ENCODE data around the gene DDX10.

The DDX10 gene

DNA sequence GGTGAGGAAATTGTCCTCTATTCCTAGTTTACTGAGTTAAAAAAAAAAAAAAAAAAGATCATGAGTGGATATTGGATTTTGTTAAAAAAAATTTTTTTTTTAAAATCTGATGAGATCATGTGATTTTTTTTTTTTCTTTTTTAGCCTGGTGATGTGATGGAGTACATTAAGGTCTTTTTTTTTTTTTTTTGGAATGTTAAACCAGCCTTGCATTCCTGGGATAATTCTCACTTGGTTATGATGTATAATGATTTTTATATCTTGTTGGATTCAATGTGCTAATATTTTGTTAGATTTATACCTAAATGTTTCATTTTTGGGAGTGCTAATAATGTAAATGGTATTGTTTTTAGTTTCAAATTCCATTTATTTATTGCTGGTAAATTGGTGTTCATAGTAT, 43.3 kb downstream of the DDX10 start:
- TF ChIP-seq FOXM1 (IDR thresholded peaks at IDR 0.05; ENCODE audit: borderline replicate concordance, low read depth) = no peak
- no peak for TF ChIP-seq EP300 (IDR thresholded peaks at IDR 0.05; ENCODE audit: borderline replicate concordance)
- TF ChIP-seq, protein P1, sequence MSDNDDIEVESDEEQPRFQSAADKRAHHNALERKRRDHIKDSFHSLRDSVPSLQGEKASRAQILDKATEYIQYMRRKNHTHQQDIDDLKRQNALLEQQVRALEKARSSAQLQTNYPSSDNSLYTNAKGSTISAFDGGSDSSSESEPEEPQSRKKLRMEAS (IDR thresholded peaks at IDR 0.05) = no peak
- TF ChIP-seq CREB1 (IDR thresholded peaks at IDR 0.05; ENCODE audit: low read depth) = no peak
- TF ChIP-seq CEBPB (IDR thresholded peaks at IDR 0.05) = no peak
- no peak for TF ChIP-seq TEAD4 (IDR thresholded peaks at IDR 0.05)
- no peak for TF ChIP-seq TCF12 (IDR thresholded peaks at IDR 0.05; ENCODE audit: low read depth)
- no peak for TF ChIP-seq EGR1 (IDR thresholded peaks at IDR 0.05)
- no peak for TF ChIP-seq YY1 (IDR thresholded peaks at IDR 0.05; ENCODE audit: low read depth)
- no peak for TF ChIP-seq ZBTB7A (IDR thresholded peaks at IDR 0.05; ENCODE audit: low read depth)

DNA sequence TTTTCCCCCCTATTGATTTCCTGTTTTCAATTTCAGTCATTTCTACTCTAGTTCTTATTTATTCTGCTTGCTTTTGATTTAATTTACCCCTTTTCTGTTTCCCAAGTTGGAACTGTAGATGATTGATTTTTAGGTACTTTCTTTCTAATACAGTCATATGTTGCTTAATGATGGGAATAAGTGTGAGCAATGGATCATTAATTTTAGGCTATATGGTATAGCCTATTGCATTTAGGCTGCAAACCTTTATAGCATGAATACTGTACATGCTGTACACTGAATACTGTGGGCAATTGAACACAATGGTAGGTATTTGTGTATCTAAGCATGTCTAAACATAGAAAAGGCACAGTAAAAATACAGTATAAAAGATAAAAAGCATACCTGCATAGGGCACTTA, 44.9 kb downstream of the DDX10 start:
- TF ChIP-seq NFIC (IDR thresholded peaks at IDR 0.05) (no peak), ZBTB7A (IDR thresholded peaks at IDR 0.05; ENCODE audit: low read depth) (no peak), FOXM1 (IDR thresholded peaks at IDR 0.05; ENCODE audit: borderline replicate concordance, low read depth) (no peak), EP300 (IDR thresholded peaks at IDR 0.05; ENCODE audit: borderline replicate concordance) (no peak), RAD21 (IDR thresholded peaks at IDR 0.05; ENCODE audit: low read depth) (no peak), TAF1 (IDR thresholded peaks at IDR 0.05; ENCODE audit: low read depth) (no peak)
- TF ChIP-seq, protein P1 (IDR thresholded peaks at IDR 0.05) = no peak

DNA sequence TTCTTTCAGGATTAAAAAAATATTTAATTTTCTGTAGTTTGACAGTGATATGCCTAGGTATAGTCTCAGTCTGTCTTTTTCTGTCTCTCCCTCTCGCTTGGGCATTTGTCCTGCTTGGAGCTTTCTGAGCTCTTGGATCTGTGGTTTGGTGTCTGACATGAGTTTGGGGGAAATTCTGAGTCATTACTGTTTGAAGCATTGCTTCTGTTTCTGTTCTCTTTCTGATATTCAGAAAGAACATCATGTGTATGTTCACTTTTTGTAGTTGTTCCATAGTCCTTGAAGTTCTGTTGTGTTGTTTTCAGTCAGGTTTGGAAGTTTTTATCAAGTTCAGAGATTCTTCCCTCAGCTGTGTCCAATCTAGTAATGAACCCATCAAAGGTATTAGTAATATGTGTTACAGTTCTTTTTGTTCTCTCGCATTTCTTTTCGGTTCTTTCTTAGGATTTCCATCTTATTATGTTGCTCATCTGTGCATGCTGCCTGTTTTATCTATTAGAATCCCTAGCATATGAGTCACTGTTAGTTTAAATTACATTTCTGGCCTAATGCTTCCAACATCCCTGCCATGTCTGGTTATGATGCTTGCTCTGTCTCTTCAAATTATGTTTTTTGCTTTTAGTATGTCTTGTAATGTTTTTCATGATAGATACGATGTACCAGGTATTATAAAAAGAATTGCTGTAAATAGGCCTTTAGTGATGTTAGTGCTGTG, 48.4 kb downstream of the DDX10 start:
- no peak for TF ChIP-seq CEBPB (IDR thresholded peaks at IDR 0.05)
- no peak for TF ChIP-seq TCF12 (IDR thresholded peaks at IDR 0.05; ENCODE audit: low read depth)
- TF ChIP-seq YY1 (IDR thresholded peaks at IDR 0.05; ENCODE audit: low read depth) = no peak
- TF ChIP-seq, protein P1 (IDR thresholded peaks at IDR 0.05) = no peak
- no peak for TF ChIP-seq CREB1 (IDR thresholded peaks at IDR 0.05; ENCODE audit: low read depth)
- TF ChIP-seq EGR1 (IDR thresholded peaks at IDR 0.05) = no peak
- TF ChIP-seq EP300 (IDR thresholded peaks at IDR 0.05; ENCODE audit: borderline replicate concordance) = no peak

DNA sequence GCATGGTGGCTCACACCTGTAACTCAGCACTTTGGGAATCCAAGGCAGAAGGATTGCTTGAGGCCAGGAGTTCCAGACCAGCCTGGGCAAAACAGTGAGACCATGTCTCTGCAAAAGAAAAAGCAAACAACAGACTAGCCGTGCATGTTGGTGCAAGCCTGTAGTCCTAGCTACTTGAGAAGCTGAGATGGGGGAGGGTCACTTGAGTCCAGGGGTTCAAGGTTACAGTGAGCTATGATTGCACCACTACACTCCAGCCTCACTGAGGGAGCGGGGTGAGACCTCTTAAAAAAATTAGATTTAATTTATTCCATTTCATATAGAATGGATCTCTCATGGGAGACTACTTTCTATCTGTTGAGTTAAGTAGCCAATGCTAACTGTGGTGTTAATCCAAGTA, 50.4 kb downstream of the DDX10 start:
- TF ChIP-seq TCF12 (IDR thresholded peaks at IDR 0.05; ENCODE audit: low read depth) (no peak), EGR1 (IDR thresholded peaks at IDR 0.05) (no peak), YY1 (IDR thresholded peaks at IDR 0.05; ENCODE audit: low read depth) (no peak), CEBPB (IDR thresholded peaks at IDR 0.05) (no peak), TEAD4 (IDR thresholded peaks at IDR 0.05) (no peak), FOXM1 (IDR thresholded peaks at IDR 0.05; ENCODE audit: borderline replicate concordance, low read depth) (no peak)
- TF ChIP-seq, protein P2, sequence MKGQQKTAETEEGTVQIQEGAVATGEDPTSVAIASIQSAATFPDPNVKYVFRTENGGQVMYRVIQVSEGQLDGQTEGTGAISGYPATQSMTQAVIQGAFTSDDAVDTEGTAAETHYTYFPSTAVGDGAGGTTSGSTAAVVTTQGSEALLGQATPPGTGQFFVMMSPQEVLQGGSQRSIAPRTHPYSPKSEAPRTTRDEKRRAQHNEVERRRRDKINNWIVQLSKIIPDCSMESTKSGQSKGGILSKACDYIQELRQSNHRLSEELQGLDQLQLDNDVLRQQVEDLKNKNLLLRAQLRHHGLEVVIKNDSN (IDR thresholded peaks at IDR 0.05) = no peak

DNA sequence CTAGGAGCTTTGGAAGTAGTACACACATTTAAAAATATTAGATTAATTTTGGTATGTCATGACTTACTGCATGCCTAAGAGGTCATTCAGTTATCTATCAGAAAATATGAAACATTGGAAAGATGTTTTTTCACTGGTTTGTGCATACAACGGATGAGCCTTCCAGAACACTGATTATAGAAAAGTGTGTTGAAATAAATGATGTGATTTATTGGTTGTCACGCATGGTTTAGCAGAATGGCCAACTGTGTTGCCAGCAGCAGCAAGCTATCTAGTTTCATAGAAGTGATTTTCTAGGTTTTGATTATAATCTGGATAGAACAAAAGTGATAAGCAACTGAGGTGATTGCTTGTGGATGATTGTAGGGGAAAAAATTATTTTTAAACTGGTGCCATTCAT, 53.6 kb downstream of the DDX10 start:
- TF ChIP-seq YY1 (IDR thresholded peaks at IDR 0.05; ENCODE audit: low read depth) (no peak), TEAD4 (IDR thresholded peaks at IDR 0.05) (no peak), FOXM1 (IDR thresholded peaks at IDR 0.05; ENCODE audit: borderline replicate concordance, low read depth) (no peak), CREB1 (IDR thresholded peaks at IDR 0.05; ENCODE audit: low read depth) (no peak), NFIC (IDR thresholded peaks at IDR 0.05) (peak; percentile 49; the same call in 1 of the 2 replicates), EP300 (IDR thresholded peaks at IDR 0.05; ENCODE audit: borderline replicate concordance) (no peak), RAD21 (IDR thresholded peaks at IDR 0.05; ENCODE audit: low read depth) (no peak), ZBTB7A (IDR thresholded peaks at IDR 0.05; ENCODE audit: low read depth) (no peak), EGR1 (IDR thresholded peaks at IDR 0.05) (no peak), CEBPB (IDR thresholded peaks at IDR 0.05) (peak; percentile 79), TCF12 (IDR thresholded peaks at IDR 0.05; ENCODE audit: low read depth) (no peak)
- TF ChIP-seq, protein P2 (IDR thresholded peaks at IDR 0.05) = no peak
- TF ChIP-seq, protein P1 (IDR thresholded peaks at IDR 0.05) = no peak

DNA sequence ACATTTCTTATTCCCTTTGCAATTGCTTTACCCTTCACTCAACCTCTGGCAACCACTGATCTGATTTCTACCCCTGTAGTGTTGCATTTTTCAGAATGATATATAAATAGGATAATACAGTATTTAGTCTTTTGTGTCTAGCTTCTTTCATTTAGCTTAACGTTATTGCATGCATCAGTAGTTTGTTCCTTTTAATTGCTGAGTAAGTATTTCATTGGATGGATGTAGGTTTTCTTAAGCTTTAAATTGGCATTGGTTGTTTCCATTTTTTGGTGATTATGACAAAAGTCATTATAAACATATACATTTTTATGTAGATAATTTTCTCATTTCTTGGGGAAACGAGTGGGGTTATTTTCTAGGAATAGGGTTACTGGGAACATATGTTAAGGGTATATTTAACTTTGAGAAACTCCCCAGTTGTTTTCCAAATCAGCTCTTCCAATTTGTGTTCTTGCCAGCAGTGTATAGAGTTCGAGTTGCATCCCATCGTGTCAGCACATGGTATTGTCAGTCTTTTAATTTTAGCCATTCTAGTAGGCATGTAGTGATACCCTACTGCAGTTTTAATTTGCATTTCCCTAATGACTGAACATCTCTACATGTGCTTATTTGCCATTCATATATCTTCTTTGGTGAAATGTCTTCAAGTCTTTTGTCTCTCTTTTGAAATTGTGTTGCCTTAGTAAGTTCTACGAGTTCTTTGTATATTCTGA, 60.3 kb downstream of the DDX10 start:
- TF ChIP-seq, protein P1 (IDR thresholded peaks at IDR 0.05) = no peak
- TF ChIP-seq CREB1 (IDR thresholded peaks at IDR 0.05; ENCODE audit: low read depth) = no peak
- no peak for TF ChIP-seq YY1 (IDR thresholded peaks at IDR 0.05; ENCODE audit: low read depth)
- TF ChIP-seq, protein P2 (IDR thresholded peaks at IDR 0.05) = no peak

DNA sequence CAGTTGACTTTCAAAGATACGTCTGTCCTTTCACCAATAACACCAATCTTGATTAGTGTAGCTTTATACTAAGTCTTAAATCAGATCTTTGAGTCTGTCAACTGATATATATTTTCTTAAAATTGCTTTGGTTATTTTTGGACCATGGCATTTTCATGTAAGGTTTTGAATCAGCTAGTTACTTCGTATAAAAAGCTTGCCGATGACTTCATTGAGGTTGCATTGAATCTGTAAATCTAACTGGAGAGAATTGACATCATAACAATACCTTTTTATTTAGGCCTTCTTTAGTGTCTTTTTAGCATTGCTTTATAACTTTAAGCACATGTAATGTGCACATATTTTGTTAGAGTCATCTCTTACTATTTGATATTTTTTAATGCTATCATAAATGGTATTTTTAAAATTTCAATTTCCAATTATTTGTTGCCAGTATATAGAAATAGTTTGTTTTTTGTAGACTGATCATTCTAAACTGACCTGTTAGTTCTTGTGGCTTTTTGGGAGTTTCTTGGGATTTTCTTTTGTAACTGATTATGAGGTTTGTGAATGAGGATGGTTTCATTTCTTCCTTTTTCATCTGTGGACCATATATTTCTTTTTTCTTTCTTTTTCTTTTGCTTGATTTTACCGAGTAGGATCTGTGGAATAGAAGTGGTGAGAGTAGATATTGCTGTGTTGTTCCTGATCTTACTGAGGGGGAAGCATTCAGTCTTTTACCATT, 61.4 kb downstream of the DDX10 start:
- TF ChIP-seq, protein P3, sequence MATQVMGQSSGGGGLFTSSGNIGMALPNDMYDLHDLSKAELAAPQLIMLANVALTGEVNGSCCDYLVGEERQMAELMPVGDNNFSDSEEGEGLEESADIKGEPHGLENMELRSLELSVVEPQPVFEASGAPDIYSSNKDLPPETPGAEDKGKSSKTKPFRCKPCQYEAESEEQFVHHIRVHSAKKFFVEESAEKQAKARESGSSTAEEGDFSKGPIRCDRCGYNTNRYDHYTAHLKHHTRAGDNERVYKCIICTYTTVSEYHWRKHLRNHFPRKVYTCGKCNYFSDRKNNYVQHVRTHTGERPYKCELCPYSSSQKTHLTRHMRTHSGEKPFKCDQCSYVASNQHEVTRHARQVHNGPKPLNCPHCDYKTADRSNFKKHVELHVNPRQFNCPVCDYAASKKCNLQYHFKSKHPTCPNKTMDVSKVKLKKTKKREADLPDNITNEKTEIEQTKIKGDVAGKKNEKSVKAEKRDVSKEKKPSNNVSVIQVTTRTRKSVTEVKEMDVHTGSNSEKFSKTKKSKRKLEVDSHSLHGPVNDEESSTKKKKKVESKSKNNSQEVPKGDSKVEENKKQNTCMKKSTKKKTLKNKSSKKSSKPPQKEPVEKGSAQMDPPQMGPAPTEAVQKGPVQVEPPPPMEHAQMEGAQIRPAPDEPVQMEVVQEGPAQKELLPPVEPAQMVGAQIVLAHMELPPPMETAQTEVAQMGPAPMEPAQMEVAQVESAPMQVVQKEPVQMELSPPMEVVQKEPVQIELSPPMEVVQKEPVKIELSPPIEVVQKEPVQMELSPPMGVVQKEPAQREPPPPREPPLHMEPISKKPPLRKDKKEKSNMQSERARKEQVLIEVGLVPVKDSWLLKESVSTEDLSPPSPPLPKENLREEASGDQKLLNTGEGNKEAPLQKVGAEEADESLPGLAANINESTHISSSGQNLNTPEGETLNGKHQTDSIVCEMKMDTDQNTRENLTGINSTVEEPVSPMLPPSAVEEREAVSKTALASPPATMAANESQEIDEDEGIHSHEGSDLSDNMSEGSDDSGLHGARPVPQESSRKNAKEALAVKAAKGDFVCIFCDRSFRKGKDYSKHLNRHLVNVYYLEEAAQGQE (IDR thresholded peaks at IDR 0.05; ENCODE audit: low read depth) = no peak
- TF ChIP-seq EGR1 (IDR thresholded peaks at IDR 0.05) (no peak), TAF1 (IDR thresholded peaks at IDR 0.05; ENCODE audit: low read depth) (no peak), RAD21 (IDR thresholded peaks at IDR 0.05; ENCODE audit: low read depth) (no peak), TCF12 (IDR thresholded peaks at IDR 0.05; ENCODE audit: low read depth) (no peak), TEAD4 (IDR thresholded peaks at IDR 0.05) (no peak), ZBTB7A (IDR thresholded peaks at IDR 0.05; ENCODE audit: low read depth) (no peak), NFIC (IDR thresholded peaks at IDR 0.05) (no peak), EP300 (IDR thresholded peaks at IDR 0.05; ENCODE audit: borderline replicate concordance) (no peak), CREB1 (IDR thresholded peaks at IDR 0.05; ENCODE audit: low read depth) (no peak), YY1 (IDR thresholded peaks at IDR 0.05; ENCODE audit: low read depth) (no peak), CEBPB (IDR thresholded peaks at IDR 0.05) (no peak), FOXM1 (IDR thresholded peaks at IDR 0.05; ENCODE audit: borderline replicate concordance, low read depth) (no peak)
- TF ChIP-seq, protein P2 (IDR thresholded peaks at IDR 0.05) = no peak
- TF ChIP-seq, protein P1 (IDR thresholded peaks at IDR 0.05) = no peak
